Mucosa of descending colon (tissue), 3 donors: Measurements from ENCODE around the gene WDR82. TPM values are rescaled to one million over a fixed set of nuclear protein-coding genes. Genes with fewer than 3 reads are reported as not detected.

Source experiments
- ATAC-seq: fragments of 200-7000 bp; cut with Tn5 transposase; one replicate; pipeline ENCODE4 v1.9.1; 2020; ENCODE audit warnings: mild to moderate bottlenecking, moderate library complexity
- DNase-seq, 3 donors: peaks; one replicate each; pipeline ENCODE4 v3.0.0-alpha.2; 2020
- H3K36me3 ChIP-seq: fragments of 200-600 bp; one replicate; pipeline ENCODE4 v1.8.0; 2021; ENCODE audit warnings: low read depth, mild to moderate bottlenecking
- H3K4me1 ChIP-seq: fragments of 200-600 bp; one replicate; pipeline ENCODE4 v1.8.0; 2021; ENCODE audit warnings: low read depth, mild to moderate bottlenecking
- H3K4me3 ChIP-seq: fragments of 200-600 bp; one replicate; pipeline ENCODE4 v1.8.0; 2021; ENCODE audit warnings: mild to moderate bottlenecking
- H3K9me3 ChIP-seq: fragments of 200-600 bp; one replicate; pipeline ENCODE4 v1.8.0; 2021; ENCODE audit warnings: mild to moderate bottlenecking
- intact Hi-C, 2 donors: fragments of 100-400 bp; cut with DNase I in 1 of 2; cut with micrococcal nuclease in 1 of 2; formaldehyde crosslinking; loops; one replicate each; pipeline versions ENCODE4 v1.11.0 to v1.11.1; 2022; cut with DNase I, micrococcal nuclease
- microRNA-seq: library from miRNA; unstranded; fragments of <30 nt; microRNA quantifications from one replicate; pipeline ENCODE4, GENCODE V29; 2019
- total RNA-seq, 3 donors: library from RNA; stranded (reverse); fragmentation: NEBNext Ultra II Directional in 2 of 3; extraction: Animal tissue kit (Norgen Biotek cat#: 25700) in 2 of 3; gene quantifications; one replicate each; pipeline versions ENCODE4 v1.2.1 to v1.2.4, GENCODE V29; 2021 to 2023
- TF ChIP-seq, protein P1 (sequence below): fragments of 200-600 bp; IDR thresholded peaks from one replicate; pipeline ENCODE4 v1.8.0; 2022; ENCODE audit warnings: antibody characterized with exemption, mild to moderate bottlenecking
- donor health status: DM: no; HTN: no; CAD: no; lungs with moderate emphysema.
- donor health status: DM: no; HTN: no; CAD: no.
- donor health status: DM: no; HTN: yes; CAD: no.

WDR82 gene
- total RNA-seq, 3 donors from 2014 or later, result 55.8 to 83.1 (median 62.9) TPM

DNA sequence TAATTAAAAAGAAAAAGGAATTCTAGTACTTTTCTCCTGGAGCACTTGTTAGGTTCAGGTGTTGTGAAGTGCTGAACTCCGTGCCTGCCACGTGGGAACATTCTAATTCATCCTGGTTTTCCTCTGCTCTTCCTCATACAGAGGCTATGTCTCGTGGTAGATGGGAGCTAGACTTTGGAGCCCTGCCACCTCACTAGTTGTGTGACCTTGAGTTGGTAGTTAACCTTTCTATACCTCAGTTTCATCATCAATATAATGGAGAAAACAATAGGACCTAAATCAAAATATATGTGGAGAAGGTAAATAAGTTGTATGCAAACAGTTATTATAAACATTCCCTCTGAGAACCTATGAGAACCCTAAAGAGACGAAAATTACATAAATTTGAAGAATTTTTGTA lies 69.9 kb downstream of the WDR82 start:
- intact Hi-C loops, result no loop called here
- H3K36me3 ChIP-seq, result peaks cover 25% of the 10 kb centered on the region
- TF ChIP-seq, protein P1, sequence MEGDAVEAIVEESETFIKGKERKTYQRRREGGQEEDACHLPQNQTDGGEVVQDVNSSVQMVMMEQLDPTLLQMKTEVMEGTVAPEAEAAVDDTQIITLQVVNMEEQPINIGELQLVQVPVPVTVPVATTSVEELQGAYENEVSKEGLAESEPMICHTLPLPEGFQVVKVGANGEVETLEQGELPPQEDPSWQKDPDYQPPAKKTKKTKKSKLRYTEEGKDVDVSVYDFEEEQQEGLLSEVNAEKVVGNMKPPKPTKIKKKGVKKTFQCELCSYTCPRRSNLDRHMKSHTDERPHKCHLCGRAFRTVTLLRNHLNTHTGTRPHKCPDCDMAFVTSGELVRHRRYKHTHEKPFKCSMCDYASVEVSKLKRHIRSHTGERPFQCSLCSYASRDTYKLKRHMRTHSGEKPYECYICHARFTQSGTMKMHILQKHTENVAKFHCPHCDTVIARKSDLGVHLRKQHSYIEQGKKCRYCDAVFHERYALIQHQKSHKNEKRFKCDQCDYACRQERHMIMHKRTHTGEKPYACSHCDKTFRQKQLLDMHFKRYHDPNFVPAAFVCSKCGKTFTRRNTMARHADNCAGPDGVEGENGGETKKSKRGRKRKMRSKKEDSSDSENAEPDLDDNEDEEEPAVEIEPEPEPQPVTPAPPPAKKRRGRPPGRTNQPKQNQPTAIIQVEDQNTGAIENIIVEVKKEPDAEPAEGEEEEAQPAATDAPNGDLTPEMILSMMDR, result no peak
- H3K4me3 ChIP-seq, result no peak overlapping the region
- DNase-seq, result no peak
- H3K4me1 ChIP-seq, result peaks cover 3% of the 10 kb centered on the region
- H3K9me3 ChIP-seq, result no peaks in the 10 kb centered on the region
- ATAC-seq, result no peak

- DNase-seq, result no peak
- TF ChIP-seq, protein P1, result no peak
- Histone ChIP-seq H3K9me3 (no peaks in the 10 kb centered on the region), H3K36me3 (peaks cover 25% of the 10 kb centered on the region), H3K4me3 (no peak overlapping the region), H3K4me1 (peaks cover 3% of the 10 kb centered on the region)
- intact Hi-C loops, result no loop called here
- ATAC-seq, result no peak
Measured at GRCh38 chr3:52205727-52206372, 72.6 kb downstream of the WDR82 start.

Small RNAs within 50 kb of the gene (microRNA-seq; reads per million reads assigned to microRNA genes)
- gene MIR135A1, result not detected
- 76,111 reads per million, percentile 99 among the genes with 10 or more reads in this experiment for gene MIRLET7G

Other genes with a start within 250 kb of the WDR82 start
- 10 to 100 TPM in 1 of 3 donors, 1 to 10 TPM in 2; 6.9 to 12.3 (median 8.0) TPM for gene DUSP7, start 222.1 kb downstream of the WDR82 start, total RNA-seq
- 10 to 100 TPM in 1 of 3 donors, 1 to 10 TPM in 2; 2.9 to 12.1 (median 7.7) TPM for gene POC1A, start 124.2 kb downstream of the WDR82 start, total RNA-seq
- 100 to 1,000 TPM in 1 of 3 donors, 10 to 100 TPM in 2; 67.2 to 103 (median 94.6) TPM for gene ALAS1, start 80.5 kb downstream of the WDR82 start, total RNA-seq
- gene TLR9, start 53.0 kb downstream of the WDR82 start, total RNA-seq, result under 1 TPM in 2 of 3 donors, not detected in 1; 0.77 to 0.89 TPM
- gene TWF2, start 39.5 kb downstream of the WDR82 start, total RNA-seq, result 10 to 100 TPM; 39.1 to 41.1 (median 41.0) TPM
- gene PPM1M, start 32.9 kb downstream of the WDR82 start, total RNA-seq, result 10 to 100 TPM in 1 of 3 donors, 1 to 10 TPM in 2; 3.9 to 21.4 (median 9.7) TPM
- gene GLYCTK, start 9.2 kb upstream of the WDR82 start, total RNA-seq, result 10 to 100 TPM; 37.1 to 78.6 (median 42.7) TPM
- 10 to 100 TPM in 2 of 3 donors, 1 to 10 TPM in 1; 9.0 to 25.9 (median 10.9) TPM for gene DNAH1, start 37.7 kb upstream of the WDR82 start, total RNA-seq
- gene BAP1, start 131.4 kb upstream of the WDR82 start, total RNA-seq, result 10 to 100 TPM; 69.3 to 87.0 (median 84.1) TPM
- gene PHF7, start 132.0 kb upstream of the WDR82 start, total RNA-seq, result 10 to 100 TPM; 13.9 to 24.7 (median 17.6) TPM
- gene SEMA3G, start 166.5 kb upstream of the WDR82 start, total RNA-seq, result 10 to 100 TPM in 1 of 3 donors, 1 to 10 TPM in 2; 2.7 to 10.2 (median 3.1) TPM
- 1 to 10 TPM in 2 of 3 donors, under 1 TPM in 1; 0.60 to 6.3 (median 2.5) TPM for gene TNNC1, start 175.4 kb upstream of the WDR82 start, total RNA-seq
- 10 to 100 TPM; 57.6 to 91.0 (median 72.1) TPM for gene NISCH, start 177.0 kb upstream of the WDR82 start, total RNA-seq
- 100 to 1,000 TPM in 2 of 3 donors, 10 to 100 TPM in 1; 51.7 to 187 (median 145) TPM for gene STAB1, start 216.7 kb upstream of the WDR82 start, total RNA-seq